Body of pancreas (tissue), 4 donors: ENCODE data around the gene SYTL1. TPM values are rescaled to one million over a fixed set of nuclear protein-coding genes. Genes with fewer than 3 reads are reported as not detected.

ENCODE experiments used
- ATAC-seq: fragments of 150-250 bp; one replicate; pipeline ENCODE4 v1.9.1; 2016
- DNase-seq, 4 donors: peaks; one replicate each; pipeline ENCODE4 v3.0.0-alpha.2; 2019
- H3K27ac ChIP-seq, 4 donors: fragments of 200-600 bp; sonication (generic); 1 replicate in 3 of 4; 2 replicates in 1 of 4; pipeline versions ENCODE4 v1.5.1 to v1.6.1; 2016 to 2019; ENCODE audit warnings: mild to moderate bottlenecking in 1 of 4, mixed read lengths in 1 of 4, moderate library complexity in 1 of 4
- H3K27me3 ChIP-seq, 2 donors: fragments of 200-600 bp; sonication (generic); one replicate each; pipeline ENCODE4 v1.6.0; 2016; ENCODE audit warnings: mild to moderate bottlenecking in 1 of 2
- H3K36me3 ChIP-seq, 2 donors: fragments of 200-600 bp; sonication (generic); replicated peaks in 1 of 2; 2 replicates each; pipeline ENCODE4 v1.5.1; 2016; ENCODE audit warnings: low read depth in 2 of 2; ENCODE audit not compliant: insufficient read depth in 1 of 2
- H3K4me1 ChIP-seq: fragments of 200-600 bp; sonication (generic); one replicate; pipeline ENCODE4 v1.6.0; 2016
- H3K4me3 ChIP-seq, 2 donors: fragments of 200-600 bp; sonication (generic); 1 replicate in 1 of 2; 2 replicates in 1 of 2; pipeline ENCODE4 v1.5.1; 2016 to 2019
- H3K9me3 ChIP-seq, 3 donors: fragments of 200-600 bp; sonication (generic); 1 replicate in 2 of 3; 2 replicates in 1 of 3; pipeline ENCODE4 v1.5.1; 2016
- CTCF ChIP-seq, 7 experiments: fragments of 450-650 bp in 4 of 7; fragments of 200-600 bp in 3 of 7; sonication (generic) in 3 of 7; IDR thresholded peaks; one replicate each; pipeline ENCODE4 v1.5.1; 2016 to 2019; ENCODE audit warnings: antibody characterized with exemption in 7 of 7
- POLR2A ChIP-seq, 3 donors: fragments of 450-650 bp; IDR thresholded peaks; one replicate each; pipeline ENCODE4 v1.6.1; 2016; ENCODE audit warnings: antibody characterized with exemption in 3 of 3, mild to moderate bottlenecking in 2 of 3
- WGBS, 2 donors: methylation state at CpG; one replicate each; pipeline ENCODE4 v1.1.5; 2017; 5-methylcytosine and 5-hydroxymethylcytosine counted together
- intact Hi-C: fragments of 100-400 bp; cut with DNase I; formaldehyde crosslinking; loops from one replicate; pipeline ENCODE4 v1.15.1; 2023
- total RNA-seq, 2 donors: library from RNA; depleted of rRNA; stranded (reverse); fragments of >200 nt; gene quantifications; one replicate each; pipeline ENCODE4 v1.1.0, GENCODE V29; 2016

Gene SYTL1
- total RNA-seq, 2 donors from 2014 or later, result 107 to 129 TPM

GRCh38 chr1:27351541-27352107 lies 9.8 kb downstream of the SYTL1 start:
- DNase-seq (no peak), ATAC-seq (no peak)
- TF ChIP-seq POLR2A (IDR thresholded peaks at IDR 0.05), result no peak
- no peak for TF ChIP-seq CTCF (IDR thresholded peaks at IDR 0.05)
- peaks cover 27% of the 10 kb centered on the region for H3K4me1 ChIP-seq
- H3K9me3 ChIP-seq, result no peaks in the 10 kb centered on the region
- no peaks in the 10 kb centered on the region for H3K27me3 ChIP-seq
- intact Hi-C loops, result no loop called here
- WGBS, 2 donors, result 46 to 64% methylated on average over 4 to 8 of the region's 8 CpGs
- no peak overlapping the region for H3K27ac ChIP-seq
- no peak overlapping the region for H3K4me3 ChIP-seq
- no peaks in the 10 kb centered on the region for H3K36me3 ChIP-seq

GRCh38 chr1:27353166-27353565 lies 11.3 kb downstream of the SYTL1 start:
- no peak for DNase-seq
- no peak for TF ChIP-seq POLR2A (IDR thresholded peaks at IDR 0.05)
- peaks cover 41% of the 10 kb centered on the region for H3K4me1 ChIP-seq
- H3K9me3 ChIP-seq, result no peaks in the 10 kb centered on the region
- ATAC-seq, result no peak
- WGBS, 2 donors, result 85 to 97% methylated on average over 5 to 13 of the region's 13 CpGs
- H3K27ac ChIP-seq, result no peak overlapping the region
- no peak overlapping the region for H3K4me3 ChIP-seq
- no peaks in the 10 kb centered on the region for H3K36me3 ChIP-seq
- H3K27me3 ChIP-seq, result no peaks in the 10 kb centered on the region
- intact Hi-C loops, result no loop called here

- ATAC-seq, result no peak
- no peak overlapping the region for H3K27ac ChIP-seq
- no peak for TF ChIP-seq CTCF (IDR thresholded peaks at IDR 0.05)
- TF ChIP-seq POLR2A (IDR thresholded peaks at IDR 0.05), result no peak
- intact Hi-C loops, result no loop called here
- no peak for DNase-seq
- H3K36me3 ChIP-seq, result no peaks in the 10 kb centered on the region
- no peak overlapping the region for H3K4me3 ChIP-seq
- no peaks in the 10 kb centered on the region for H3K9me3 ChIP-seq
- no peaks in the 10 kb centered on the region for H3K27me3 ChIP-seq
- WGBS, 2 donors, result 86 to 92% methylated on average over 3 of the region's 3 CpGs
- peaks cover 41% of the 10 kb centered on the region for H3K4me1 ChIP-seq
Measured at GRCh38 chr1:27353629-27354028, 11.8 kb downstream of the SYTL1 start.

GRCh38 chr1:27355683-27356082 lies 13.9 kb downstream of the SYTL1 start:
- no peaks in the 10 kb centered on the region for H3K36me3 ChIP-seq
- no peak overlapping the region for H3K4me3 ChIP-seq
- intact Hi-C loops, result loop anchor here (5.0 kb wide), 1 partner anchor 37 kb away; the partner anchor contains the start of gene GPR3
- no peak overlapping the region for H3K27ac ChIP-seq
- no peaks in the 10 kb centered on the region for H3K27me3 ChIP-seq
- no peak for DNase-seq
- no peak for ATAC-seq
- TF ChIP-seq CTCF (IDR thresholded peaks at IDR 0.05) (no peak), POLR2A (IDR thresholded peaks at IDR 0.05) (no peak)
- 88 to 90% methylated on average over 5 of the region's 5 CpGs for whole genome bisulfite sequencing, 2 donors
- H3K9me3 ChIP-seq, result no peaks in the 10 kb centered on the region
- H3K4me1 ChIP-seq, result peaks cover 28% of the 10 kb centered on the region

GRCh38 chr1:27356277-27356618 lies 14.4 kb downstream of the SYTL1 start:
- H3K36me3 ChIP-seq, result no peaks in the 10 kb centered on the region
- no peaks in the 10 kb centered on the region for H3K27me3 ChIP-seq
- H3K4me3 ChIP-seq, result no peak overlapping the region
- TF ChIP-seq CTCF (IDR thresholded peaks at IDR 0.05) (no peak), POLR2A (IDR thresholded peaks at IDR 0.05) (no peak)
- H3K4me1 ChIP-seq, result peaks cover 24% of the 10 kb centered on the region
- intact Hi-C loops, result loop anchor here (5.0 kb wide), 1 partner anchor 36 kb away; the partner anchor contains the start of gene GPR3
- H3K9me3 ChIP-seq, result no peaks in the 10 kb centered on the region
- H3K27ac ChIP-seq, result no peak overlapping the region
- WGBS, 2 donors, result 96% methylated on average over 13 of the region's 13 CpGs
- DNase-seq (no peak), ATAC-seq (no peak)
